ENCODE results near the gene LRRC32.
"Not testable (repeated sequence)": the region's sequence is repeated elsewhere in the genome, so short reads cannot be mapped to it uniquely, and the experiment has no call there.

The LRRC32 gene

DNA sequence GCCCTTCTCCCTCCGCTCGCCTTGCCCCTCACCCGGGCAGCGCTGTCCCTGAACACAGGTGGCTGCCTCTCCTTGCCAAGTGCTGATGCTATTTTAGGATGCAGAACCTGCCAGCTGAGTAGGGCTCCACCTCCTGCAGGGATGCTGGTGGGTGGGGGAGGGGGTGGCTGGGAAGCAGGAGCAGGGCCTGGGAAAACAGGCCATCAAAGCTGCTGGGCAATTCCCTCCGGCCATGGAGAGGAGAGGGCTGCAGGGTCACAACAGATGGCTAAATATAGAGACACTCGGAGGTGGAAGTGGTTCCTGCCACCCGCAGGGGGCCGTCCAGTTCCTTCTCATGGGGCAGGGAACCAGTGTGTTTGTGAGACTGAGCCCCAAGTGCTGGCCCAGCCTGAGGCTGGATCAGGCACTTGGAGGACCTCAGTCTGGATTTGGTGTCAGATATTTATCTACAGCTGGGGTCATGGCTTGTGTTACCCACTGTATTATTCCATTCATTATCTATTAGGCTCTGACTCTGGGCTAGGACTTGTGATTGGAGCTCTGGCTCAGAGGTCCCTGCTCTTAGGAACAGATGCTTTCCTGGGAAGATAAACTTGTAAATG, 59.6 kb downstream of the LRRC32 start:
- no peak overlapping the region for H2BK15ac ChIP-seq (ENCODE audit: low read depth, poor library complexity, severe bottlenecking)
- no peak overlapping the region for H3K9ac ChIP-seq (ENCODE audit: low read length)
- peak overlapping the region; percentile 58 for H4K91ac ChIP-seq (ENCODE audit: low read length)
- no peak overlapping the region for H2BK12ac ChIP-seq (ENCODE audit: low read length in 2 of 2)
- H3K36me3 ChIP-seq (ENCODE audit: control insufficient read depth in 1 of 2, insufficient read depth in 2 of 2, low read depth in 1 of 2, low read length in 2 of 2), result no peaks in the 10 kb centered on the region
- no peak overlapping the region for H2BK5ac ChIP-seq (ENCODE audit: low read depth, low read length, poor library complexity, severe bottlenecking)
- no peak overlapping the region for H3K14ac ChIP-seq (ENCODE audit: low read length in 2 of 2)
- H3K4me2 ChIP-seq (ENCODE audit: low read length, poor library complexity, severe bottlenecking), result no peak overlapping the region
- no peak overlapping the region for H3K27ac ChIP-seq (ENCODE audit: low read length, poor library complexity, severe bottlenecking)
- H2AK5ac ChIP-seq (ENCODE audit: low read length, severe bottlenecking), result peak overlapping the region; percentile 21
- no peaks in the 10 kb centered on the region for H3K9me3 ChIP-seq (ENCODE audit: control insufficient read depth, low read length)
- H3K4me3 ChIP-seq (ENCODE audit: insufficient read depth in 1 of 2, low read depth in 1 of 2, low read length in 2 of 2), result no peak overlapping the region
- no peak overlapping the region for H2BK120ac ChIP-seq (ENCODE audit: low read depth, low read length)
- no peaks in the 10 kb centered on the region for H3K79me1 ChIP-seq (replicated peaks; ENCODE audit: low read length, poor library complexity, severe bottlenecking)
- peak overlapping the region in 1 of 2 experiments; percentile 38 for H3K23ac ChIP-seq (ENCODE audit: low read length in 2 of 2)
- H4K8ac ChIP-seq (ENCODE audit: low read length), result no peak overlapping the region
- no peaks in the 10 kb centered on the region for H3K27me3 ChIP-seq (ENCODE audit: control insufficient read depth in 1 of 2, insufficient read depth in 1 of 2, low read length in 2 of 2)
- peaks cover 19% of the 10 kb centered on the region for H3K4me1 ChIP-seq (ENCODE audit: control insufficient read depth, insufficient read depth, low read depth, low read length)
- DNase-seq, result peak; percentile 26
- H3K18ac ChIP-seq (ENCODE audit: low read depth in 1 of 2, low read length in 2 of 2), result peak overlapping the region in 1 of 2 experiments; percentile 38
- H3K4ac ChIP-seq (ENCODE audit: low read depth in 1 of 2, low read length in 2 of 2), result no peak overlapping the region
- WGBS, result 48% methylated on average over 8 of the region's 8 CpGs
- H2AFZ ChIP-seq (ENCODE audit: low read depth, low read length), result no peak overlapping the region

GRCh38 chr11:76610371-76610770, 60.2 kb downstream of the LRRC32 start:
- H3K27ac ChIP-seq (ENCODE audit: low read length, poor library complexity, severe bottlenecking), result no peak overlapping the region
- no peaks in the 10 kb centered on the region for H3K79me1 ChIP-seq (replicated peaks; ENCODE audit: low read length, poor library complexity, severe bottlenecking)
- no peak overlapping the region for H2AK5ac ChIP-seq (ENCODE audit: low read length, severe bottlenecking)
- no peak overlapping the region for H2BK12ac ChIP-seq (ENCODE audit: low read length in 2 of 2)
- no peak overlapping the region for H3K14ac ChIP-seq (ENCODE audit: low read length in 2 of 2)
- H2BK120ac ChIP-seq (ENCODE audit: low read depth, low read length), result no peak overlapping the region
- peak overlapping the region; percentile 47 for H3K9ac ChIP-seq (ENCODE audit: low read length)
- H3K36me3 ChIP-seq (ENCODE audit: control insufficient read depth in 1 of 2, insufficient read depth in 2 of 2, low read depth in 1 of 2, low read length in 2 of 2), result no peaks in the 10 kb centered on the region
- H2BK5ac ChIP-seq (ENCODE audit: low read depth, low read length, poor library complexity, severe bottlenecking), result no peak overlapping the region
- H2BK15ac ChIP-seq (ENCODE audit: low read depth, poor library complexity, severe bottlenecking), result no peak overlapping the region
- no peak overlapping the region for H3K18ac ChIP-seq (ENCODE audit: low read depth in 1 of 2, low read length in 2 of 2)
- 89% methylated on average over 4 of the region's 4 CpGs for WGBS
- no peak overlapping the region for H3K4me3 ChIP-seq (ENCODE audit: insufficient read depth in 1 of 2, low read depth in 1 of 2, low read length in 2 of 2)
- no peak overlapping the region for H4K91ac ChIP-seq (ENCODE audit: low read length)
- no peak overlapping the region for H3K4me2 ChIP-seq (ENCODE audit: low read length, poor library complexity, severe bottlenecking)
- H2AFZ ChIP-seq (ENCODE audit: low read depth, low read length), result no peak overlapping the region
- no peaks in the 10 kb centered on the region for H3K27me3 ChIP-seq (ENCODE audit: control insufficient read depth in 1 of 2, insufficient read depth in 1 of 2, low read length in 2 of 2)
- H3K23ac ChIP-seq (ENCODE audit: low read length in 2 of 2), result no peak overlapping the region
- DNase-seq, result no peak
- H3K4ac ChIP-seq (ENCODE audit: low read depth in 1 of 2, low read length in 2 of 2), result no peak overlapping the region
- no peaks in the 10 kb centered on the region for H3K9me3 ChIP-seq (ENCODE audit: control insufficient read depth, low read length)
- no peak overlapping the region for H4K8ac ChIP-seq (ENCODE audit: low read length)
- peaks cover 16% of the 10 kb centered on the region for H3K4me1 ChIP-seq (ENCODE audit: control insufficient read depth, insufficient read depth, low read depth, low read length)

- no peak overlapping the region for H2AK5ac ChIP-seq (ENCODE audit: low read length, severe bottlenecking)
- H3K9ac ChIP-seq (ENCODE audit: low read length), result peak overlapping the region; percentile 47
- no peak overlapping the region for H2BK15ac ChIP-seq (ENCODE audit: low read depth, poor library complexity, severe bottlenecking)
- no peak overlapping the region for H3K4ac ChIP-seq (ENCODE audit: low read depth in 1 of 2, low read length in 2 of 2)
- H3K4me2 ChIP-seq (ENCODE audit: low read length, poor library complexity, severe bottlenecking), result peak overlapping the region; percentile 5
- no peaks in the 10 kb centered on the region for H3K9me3 ChIP-seq (ENCODE audit: control insufficient read depth, low read length)
- no peaks in the 10 kb centered on the region for H3K79me1 ChIP-seq (replicated peaks; ENCODE audit: low read length, poor library complexity, severe bottlenecking)
- H3K4me1 ChIP-seq (ENCODE audit: control insufficient read depth, insufficient read depth, low read depth, low read length), result peaks cover 16% of the 10 kb centered on the region
- H4K8ac ChIP-seq (ENCODE audit: low read length), result peak overlapping the region; percentile 12
- no peak overlapping the region for H3K18ac ChIP-seq (ENCODE audit: low read depth in 1 of 2, low read length in 2 of 2)
- no peak for DNase-seq
- H2AFZ ChIP-seq (ENCODE audit: low read depth, low read length), result no peak overlapping the region
- H2BK120ac ChIP-seq (ENCODE audit: low read depth, low read length), result no peak overlapping the region
- WGBS, result 68% methylated on average over 8 of the region's 8 CpGs
- H3K27me3 ChIP-seq (ENCODE audit: control insufficient read depth in 1 of 2, insufficient read depth in 1 of 2, low read length in 2 of 2), result no peaks in the 10 kb centered on the region
- no peak overlapping the region for H4K91ac ChIP-seq (ENCODE audit: low read length)
- H3K4me3 ChIP-seq (ENCODE audit: insufficient read depth in 1 of 2, low read depth in 1 of 2, low read length in 2 of 2), result no peak overlapping the region
- H2BK5ac ChIP-seq (ENCODE audit: low read depth, low read length, poor library complexity, severe bottlenecking), result no peak overlapping the region
- H3K23ac ChIP-seq (ENCODE audit: low read length in 2 of 2), result no peak overlapping the region
- no peak overlapping the region for H3K27ac ChIP-seq (ENCODE audit: low read length, poor library complexity, severe bottlenecking)
- H2BK12ac ChIP-seq (ENCODE audit: low read length in 2 of 2), result peak overlapping the region in 1 of 2 experiments; percentile 40
- H3K36me3 ChIP-seq (ENCODE audit: control insufficient read depth in 1 of 2, insufficient read depth in 2 of 2, low read depth in 1 of 2, low read length in 2 of 2), result no peaks in the 10 kb centered on the region
- H3K14ac ChIP-seq (ENCODE audit: low read length in 2 of 2), result no peak overlapping the region
Measured at GRCh38 chr11:76609736-76610370, 60.7 kb downstream of the LRRC32 start.

GRCh38 chr11:76608879-76609460, 61.6 kb downstream of the LRRC32 start:
- H3K18ac ChIP-seq (ENCODE audit: low read depth in 1 of 2, low read length in 2 of 2); H3K4me2 ChIP-seq (ENCODE audit: low read length, poor library complexity, severe bottlenecking); H3K79me1 ChIP-seq (replicated peaks; ENCODE audit: low read length, poor library complexity, severe bottlenecking); H3K27ac ChIP-seq (ENCODE audit: low read length, poor library complexity, severe bottlenecking); H2BK5ac ChIP-seq (ENCODE audit: low read depth, low read length, poor library complexity, severe bottlenecking); H2BK15ac ChIP-seq (ENCODE audit: low read depth, poor library complexity, severe bottlenecking); H2BK12ac ChIP-seq (ENCODE audit: low read length in 2 of 2); H3K14ac ChIP-seq (ENCODE audit: low read length in 2 of 2); H2BK120ac ChIP-seq (ENCODE audit: low read depth, low read length); H3K36me3 ChIP-seq (ENCODE audit: control insufficient read depth in 1 of 2, insufficient read depth in 2 of 2, low read depth in 1 of 2, low read length in 2 of 2); H3K27me3 ChIP-seq (ENCODE audit: control insufficient read depth in 1 of 2, insufficient read depth in 1 of 2, low read length in 2 of 2); H2AK5ac ChIP-seq (ENCODE audit: low read length, severe bottlenecking); DNase-seq; H3K23ac ChIP-seq (ENCODE audit: low read length in 2 of 2); H3K9me3 ChIP-seq (ENCODE audit: control insufficient read depth, low read length); H4K8ac ChIP-seq (ENCODE audit: low read length); H2AFZ ChIP-seq (ENCODE audit: low read depth, low read length); H3K4me3 ChIP-seq (ENCODE audit: insufficient read depth in 1 of 2, low read depth in 1 of 2, low read length in 2 of 2); H4K91ac ChIP-seq (ENCODE audit: low read length); H3K4ac ChIP-seq (ENCODE audit: low read depth in 1 of 2, low read length in 2 of 2); H3K9ac ChIP-seq (ENCODE audit: low read length): not testable (repeated sequence)
- WGBS, result 87% methylated on average over 6 of the region's 27 CpGs
- peaks cover 16% of the 10 kb centered on the region for H3K4me1 ChIP-seq (ENCODE audit: control insufficient read depth, insufficient read depth, low read depth, low read length)

All from mesenchymal stem cell (in vitro differentiated cells and primary cell).